GM12878 (cell line): ENCODE data around the gene HNRNPLL.
"Not testable (repeated sequence)": the region's sequence is repeated elsewhere in the genome, so short reads cannot be mapped to it uniquely, and the experiment has no call there.

Experiments
- EZH2 ChIP-seq: IDR thresholded peaks from 2 replicates; pipeline ENCODE4 v1.6.1; 2012; ENCODE audit warnings: low read depth, mild to moderate bottlenecking, control low read depth, inconsistent platforms, low read length, borderline replicate concordance; ENCODE audit not compliant: control insufficient read depth
- HDAC6 ChIP-seq: fragments of 200-600 bp; sonication (generic); IDR thresholded peaks from one replicate; pipeline ENCODE4 v1.8.0; 2017; ENCODE audit warnings: antibody characterized with exemption; ENCODE audit not compliant: unreplicated experiment
- MXI1 ChIP-seq: fragments of 150-350 bp; IDR thresholded peaks from 2 replicates; pipeline ENCODE4 v1.6.1; 2011; ENCODE audit warnings: low read depth, mild to moderate bottlenecking, inconsistent platforms, low read length, improper control_type of control experiment
- POLR2A ChIP-seq: IDR thresholded peaks from 2 replicates; pipeline ENCODE4 v1.6.1; 2011; ENCODE audit warnings: low read depth, mild to moderate bottlenecking, low read length
- POLR2AphosphoS2 ChIP-seq: IDR thresholded peaks from 2 replicates; pipeline ENCODE4 v1.6.1; 2011; ENCODE audit warnings: low read depth, mild to moderate bottlenecking, low read length, improper control_type of control experiment, moderate library complexity
- POLR2AphosphoS5 ChIP-seq: IDR thresholded peaks from 2 replicates; pipeline ENCODE4 v1.6.1; 2011; ENCODE audit warnings: mild to moderate bottlenecking, low read length, inconsistent platforms
- TAF1 ChIP-seq: IDR thresholded peaks from 2 replicates; pipeline ENCODE4 v1.6.1; 2011; ENCODE audit warnings: mild to moderate bottlenecking, low read depth, low read length, borderline replicate concordance
- TF ChIP-seq, protein P1 (sequence below): IDR thresholded peaks from 2 replicates; pipeline ENCODE4 v1.6.1; 2012; ENCODE audit warnings: low read depth, low read length, improper control_type of control experiment
- TF ChIP-seq, protein P2 (sequence below), 3 experiments: IDR thresholded peaks in 2 of 3; conservative IDR thresholded peaks in 1 of 3; 2 replicates each; pipeline ENCODE4 v1.5.1; 2011; ENCODE audit warnings: low read depth in 3 of 3, low read length in 3 of 3, mild to moderate bottlenecking in 3 of 3, control low read depth in 2 of 3, moderate library complexity in 2 of 3, inconsistent platforms in 1 of 3, mixed read lengths in 1 of 3; ENCODE audit not compliant: control insufficient read depth in 2 of 3, insufficient read depth in 1 of 3; ENCODE audit errors: extremely low read depth in 1 of 3
- TF ChIP-seq, protein P3 (sequence below): IDR thresholded peaks from 2 replicates; pipeline ENCODE4 v1.6.1; 2012; ENCODE audit warnings: low read depth, low read length, improper control_type of control experiment

DNA sequence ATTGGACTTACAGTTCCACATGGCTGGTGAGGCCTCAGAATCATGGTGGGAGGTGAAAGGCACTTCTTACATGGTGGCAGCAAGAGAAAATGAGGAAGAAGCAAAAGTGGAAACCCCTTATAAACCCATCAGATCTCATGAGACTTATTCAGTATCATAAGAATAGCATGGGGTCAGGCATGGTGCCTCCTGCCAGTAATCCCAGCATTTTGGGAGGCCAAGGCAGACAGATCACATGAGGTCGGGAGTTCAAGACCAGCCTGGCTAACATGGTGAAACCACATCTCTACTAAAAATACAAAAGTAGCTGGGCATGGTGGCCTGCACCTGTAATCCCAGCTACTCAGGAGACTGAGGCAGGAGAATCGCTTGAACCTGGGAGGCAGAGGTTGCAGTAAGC is 6.5 kb upstream of the HNRNPLL start:
- TF ChIP-seq, protein P1, sequence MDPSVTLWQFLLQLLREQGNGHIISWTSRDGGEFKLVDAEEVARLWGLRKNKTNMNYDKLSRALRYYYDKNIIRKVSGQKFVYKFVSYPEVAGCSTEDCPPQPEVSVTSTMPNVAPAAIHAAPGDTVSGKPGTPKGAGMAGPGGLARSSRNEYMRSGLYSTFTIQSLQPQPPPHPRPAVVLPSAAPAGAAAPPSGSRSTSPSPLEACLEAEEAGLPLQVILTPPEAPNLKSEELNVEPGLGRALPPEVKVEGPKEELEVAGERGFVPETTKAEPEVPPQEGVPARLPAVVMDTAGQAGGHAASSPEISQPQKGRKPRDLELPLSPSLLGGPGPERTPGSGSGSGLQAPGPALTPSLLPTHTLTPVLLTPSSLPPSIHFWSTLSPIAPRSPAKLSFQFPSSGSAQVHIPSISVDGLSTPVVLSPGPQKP = not testable (repeated sequence)
- not testable (repeated sequence) for TF ChIP-seq HDAC6, EZH2, POLR2A, MXI1, TAF1, POLR2AphosphoS5, POLR2AphosphoS2
- TF ChIP-seq, protein P2, sequence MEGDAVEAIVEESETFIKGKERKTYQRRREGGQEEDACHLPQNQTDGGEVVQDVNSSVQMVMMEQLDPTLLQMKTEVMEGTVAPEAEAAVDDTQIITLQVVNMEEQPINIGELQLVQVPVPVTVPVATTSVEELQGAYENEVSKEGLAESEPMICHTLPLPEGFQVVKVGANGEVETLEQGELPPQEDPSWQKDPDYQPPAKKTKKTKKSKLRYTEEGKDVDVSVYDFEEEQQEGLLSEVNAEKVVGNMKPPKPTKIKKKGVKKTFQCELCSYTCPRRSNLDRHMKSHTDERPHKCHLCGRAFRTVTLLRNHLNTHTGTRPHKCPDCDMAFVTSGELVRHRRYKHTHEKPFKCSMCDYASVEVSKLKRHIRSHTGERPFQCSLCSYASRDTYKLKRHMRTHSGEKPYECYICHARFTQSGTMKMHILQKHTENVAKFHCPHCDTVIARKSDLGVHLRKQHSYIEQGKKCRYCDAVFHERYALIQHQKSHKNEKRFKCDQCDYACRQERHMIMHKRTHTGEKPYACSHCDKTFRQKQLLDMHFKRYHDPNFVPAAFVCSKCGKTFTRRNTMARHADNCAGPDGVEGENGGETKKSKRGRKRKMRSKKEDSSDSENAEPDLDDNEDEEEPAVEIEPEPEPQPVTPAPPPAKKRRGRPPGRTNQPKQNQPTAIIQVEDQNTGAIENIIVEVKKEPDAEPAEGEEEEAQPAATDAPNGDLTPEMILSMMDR (IDR thresholded peaks at IDR 0.05 in 2 of 3, conservative IDR thresholded peaks at IDR 0.05 in 1 of 3; ENCODE audit: control insufficient read depth in 2 of 3, extremely low read depth in 1 of 3, insufficient read depth in 1 of 3, low read depth in 3 of 3, low read length in 3 of 3) = not testable (repeated sequence)
- TF ChIP-seq, protein P3, sequence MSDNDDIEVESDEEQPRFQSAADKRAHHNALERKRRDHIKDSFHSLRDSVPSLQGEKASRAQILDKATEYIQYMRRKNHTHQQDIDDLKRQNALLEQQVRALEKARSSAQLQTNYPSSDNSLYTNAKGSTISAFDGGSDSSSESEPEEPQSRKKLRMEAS = not testable (repeated sequence)
